ENCODE data around the gene MEMO1.

Gene MEMO1

DNA sequence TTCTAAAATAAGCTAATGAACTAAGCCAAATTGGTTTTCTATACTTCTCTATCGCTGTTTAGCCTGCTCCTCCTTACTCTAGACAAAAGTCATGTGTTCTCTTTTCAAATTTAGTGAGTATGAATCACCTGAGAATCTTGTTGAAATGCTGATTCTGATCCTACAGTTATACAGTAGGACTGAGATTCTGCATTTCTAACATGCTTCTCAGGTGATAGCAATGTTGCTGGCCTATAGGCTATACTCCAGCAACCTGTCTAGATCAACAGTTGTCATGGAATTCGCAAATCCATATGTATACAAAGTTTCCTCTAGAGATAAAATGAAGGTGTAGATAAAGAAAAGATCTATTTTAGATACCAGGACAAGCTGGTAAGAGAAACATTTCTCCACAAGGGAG lies 62.9 kb downstream of the MEMO1 start:
- ChIA-PET CTCF (no interaction called here), POLR2A (no interaction called here)
- no peak for DNase-seq (ENCODE audit: extremely low spot score)
- TF ChIP-seq HDGF (IDR thresholded peaks at IDR 0.05; ENCODE audit: borderline replicate concordance), result no peak
- no peak for TF ChIP-seq BHLHE40 (IDR thresholded peaks at IDR 0.05; ENCODE audit: borderline replicate concordance)

GRCh38 chr2:31946838-31947237 lies 64.0 kb downstream of the MEMO1 start:
- POLR2A ChIA-PET, result no interaction called here
- no peak for DNase-seq (ENCODE audit: extremely low spot score)
- CTCF ChIA-PET, result no interaction called here
- TF ChIP-seq ELF4 (IDR thresholded peaks at IDR 0.05) (no peak), PKNOX1 (IDR thresholded peaks at IDR 0.05) (no peak), BHLHE40 (IDR thresholded peaks at IDR 0.05; ENCODE audit: borderline replicate concordance) (no peak), ARNT (IDR thresholded peaks at IDR 0.05) (no peak), LEF1 (IDR thresholded peaks at IDR 0.05; ENCODE audit: borderline replicate concordance) (no peak), CTBP1 (IDR thresholded peaks at IDR 0.05; ENCODE audit: borderline replicate concordance) (no peak), NFRKB (IDR thresholded peaks at IDR 0.05) (no peak), ZNF384 (IDR thresholded peaks at IDR 0.05) (no peak), TARDBP (IDR thresholded peaks at IDR 0.05) (no peak), HDGF (IDR thresholded peaks at IDR 0.05; ENCODE audit: borderline replicate concordance) (no peak), SUZ12 (IDR thresholded peaks at IDR 0.05) (no peak), L3MBTL2 (conservative IDR thresholded peaks at IDR 0.05) (no peak), FOXK2 (IDR thresholded peaks at IDR 0.05) (no peak), SP1 (IDR thresholded peaks at IDR 0.05) (no peak), FOXA1 (IDR thresholded peaks at IDR 0.05) (no peak), FOXM1 (IDR thresholded peaks at IDR 0.05; ENCODE audit: borderline replicate concordance) (no peak)

GRCh38 chr2:31945572-31945935 lies 65.3 kb downstream of the MEMO1 start:
- TF ChIP-seq FOXM1 (IDR thresholded peaks at IDR 0.05; ENCODE audit: borderline replicate concordance) (no peak), TARDBP (IDR thresholded peaks at IDR 0.05) (no peak), ZNF384 (IDR thresholded peaks at IDR 0.05) (no peak), PKNOX1 (IDR thresholded peaks at IDR 0.05) (no peak), FOXK2 (IDR thresholded peaks at IDR 0.05) (no peak), LEF1 (IDR thresholded peaks at IDR 0.05; ENCODE audit: borderline replicate concordance) (no peak), BHLHE40 (IDR thresholded peaks at IDR 0.05; ENCODE audit: borderline replicate concordance) (no peak), ELF4 (IDR thresholded peaks at IDR 0.05) (no peak), SUZ12 (IDR thresholded peaks at IDR 0.05) (no peak), FOXA1 (IDR thresholded peaks at IDR 0.05) (no peak), SP1 (IDR thresholded peaks at IDR 0.05) (no peak), L3MBTL2 (conservative IDR thresholded peaks at IDR 0.05) (no peak)
- no peak for DNase-seq (ENCODE audit: extremely low spot score)
- CTCF ChIA-PET, result no interaction called here
- POLR2A ChIA-PET, result no interaction called here

DNA sequence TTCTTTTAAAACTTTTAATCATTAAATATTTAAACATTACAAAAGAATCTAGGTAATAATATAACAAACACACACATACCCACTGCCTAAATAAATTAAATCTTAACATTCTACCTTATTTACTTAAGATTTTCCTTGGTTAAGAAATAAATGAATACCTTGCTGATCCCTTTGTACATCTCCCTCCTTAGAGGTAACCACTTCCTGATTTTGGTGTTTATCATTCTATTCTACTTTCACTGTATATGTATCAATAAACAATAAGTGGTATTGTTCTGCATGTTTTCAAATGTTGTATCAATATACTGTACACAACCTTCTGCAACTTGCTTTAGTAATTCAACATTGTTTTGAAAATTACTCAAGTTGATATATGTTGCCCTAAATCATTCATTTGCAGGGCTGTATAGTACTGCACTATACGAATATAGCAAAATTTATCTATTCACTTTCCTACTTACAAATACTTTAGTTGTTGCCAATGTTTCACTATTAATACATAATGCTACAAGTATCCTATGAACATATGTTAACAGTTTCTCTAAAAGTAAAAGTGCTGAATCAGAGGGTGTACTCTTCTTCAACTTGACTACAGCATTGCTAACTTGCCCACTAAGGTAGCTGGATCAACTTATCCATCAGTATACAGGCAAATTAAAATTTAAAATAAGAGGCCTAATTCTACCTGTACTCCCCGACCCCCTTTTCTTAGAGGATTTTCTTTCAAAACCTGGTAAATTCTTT lies 65.8 kb downstream of the MEMO1 start:
- CTCF ChIA-PET, result no interaction called here
- DNase-seq (ENCODE audit: extremely low spot score), result no peak
- POLR2A ChIA-PET, result no interaction called here
- TF ChIP-seq FOXM1 (IDR thresholded peaks at IDR 0.05; ENCODE audit: borderline replicate concordance) (no peak), FOXK2 (IDR thresholded peaks at IDR 0.05) (no peak), L3MBTL2 (conservative IDR thresholded peaks at IDR 0.05) (no peak), BHLHE40 (IDR thresholded peaks at IDR 0.05; ENCODE audit: borderline replicate concordance) (no peak), SP1 (IDR thresholded peaks at IDR 0.05) (no peak), NFRKB (IDR thresholded peaks at IDR 0.05) (no peak), CTBP1 (IDR thresholded peaks at IDR 0.05; ENCODE audit: borderline replicate concordance) (no peak), ZNF384 (IDR thresholded peaks at IDR 0.05) (no peak), ELF4 (IDR thresholded peaks at IDR 0.05) (no peak), TARDBP (IDR thresholded peaks at IDR 0.05) (no peak), LEF1 (IDR thresholded peaks at IDR 0.05; ENCODE audit: borderline replicate concordance) (no peak), HDGF (IDR thresholded peaks at IDR 0.05; ENCODE audit: borderline replicate concordance) (no peak), SUZ12 (IDR thresholded peaks at IDR 0.05) (no peak), ARNT (IDR thresholded peaks at IDR 0.05) (no peak), FOXA1 (IDR thresholded peaks at IDR 0.05) (no peak), PKNOX1 (IDR thresholded peaks at IDR 0.05) (no peak)

DNA sequence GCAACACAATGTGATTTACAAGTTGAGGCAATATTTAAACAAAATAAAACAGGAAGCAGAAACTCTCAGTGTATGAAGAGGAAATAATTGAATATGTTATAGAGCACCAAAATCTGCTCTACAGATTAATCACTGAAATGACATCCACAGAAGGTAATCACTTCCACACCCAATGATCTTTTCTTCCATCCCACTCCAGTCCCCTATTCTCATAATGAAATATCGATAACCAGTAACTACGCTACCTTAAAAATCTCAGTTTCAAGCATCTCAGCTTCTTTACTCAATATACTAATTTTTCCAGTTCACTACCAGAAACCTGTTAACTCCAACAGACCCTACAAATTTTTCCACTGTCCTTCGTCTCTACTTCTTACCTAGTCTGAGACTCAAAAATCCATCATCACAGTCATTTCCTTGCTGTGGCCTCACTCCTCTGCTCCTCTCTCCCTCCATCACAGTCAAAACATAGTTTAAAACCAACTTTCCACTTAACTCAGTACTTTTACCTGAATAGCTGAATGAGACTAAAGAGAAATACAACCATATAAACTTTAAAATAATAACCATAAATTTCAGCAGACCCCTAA lies 67.1 kb downstream of the MEMO1 start:
- no peak for DNase-seq (ENCODE audit: extremely low spot score)
- ChIA-PET POLR2A (no interaction called here), CTCF (no interaction called here)
- no peak for TF ChIP-seq BHLHE40 (IDR thresholded peaks at IDR 0.05; ENCODE audit: borderline replicate concordance)
- no peak for TF ChIP-seq CTBP1 (IDR thresholded peaks at IDR 0.05; ENCODE audit: borderline replicate concordance)
- no peak for TF ChIP-seq HDGF (IDR thresholded peaks at IDR 0.05; ENCODE audit: borderline replicate concordance)
- TF ChIP-seq TARDBP (IDR thresholded peaks at IDR 0.05), result no peak
- no peak for TF ChIP-seq PKNOX1 (IDR thresholded peaks at IDR 0.05)
- no peak for TF ChIP-seq SUZ12 (IDR thresholded peaks at IDR 0.05)
- TF ChIP-seq ARNT (IDR thresholded peaks at IDR 0.05), result no peak
- TF ChIP-seq FOXM1 (IDR thresholded peaks at IDR 0.05; ENCODE audit: borderline replicate concordance), result no peak
